GM12878 (cell line): Measurements from ENCODE around the gene RBMS1. TPM values are rescaled to one million over a fixed set of nuclear protein-coding genes. Genes with fewer than 3 reads are reported as not detected.

Experiments used
- ATAC-seq: fragments of 200-7000 bp; cut with Tn5 transposase; 3 replicates; pipeline ENCODE4 v1.9.1; 2020; ENCODE audit warnings: mild to moderate bottlenecking, moderate library complexity
- BruUV-seq: library from RNA; stranded (reverse); fragments of 400-500 nt; replicated peaks from 2 replicates; lab custom pipeline; 2021; lab: Mats Ljungman, UMichigan
- CTCF ChIA-PET: fragments of 300-600 bp; sonication (Branson Sonifier 250); formaldehyde crosslinking; extraction: SDS; loops from one replicate; lab custom pipeline; 2021; ENCODE audit warnings: inconsistent platforms; lab: Yijun Ruan, JAX
- POLR2A ChIA-PET: fragments of 350-600 bp; formaldehyde crosslinking; extraction: SDS; loops from one replicate; lab custom pipeline; 2021; ENCODE audit warnings: inconsistent platforms; lab: Charles Lee
- RAD21 ChIA-PET: fragments of 300-600 bp; sonication (Branson Sonifier 250); formaldehyde crosslinking; loops from one replicate; lab custom pipeline; 2023; ENCODE audit warnings: antibody characterized with exemption; ENCODE audit not compliant: unreplicated experiment; lab: Charles Lee
- SMC1A ChIA-PET: fragments of 300-600 bp; sonication (Branson Sonifier 250); formaldehyde crosslinking; loops from one replicate; lab custom pipeline; 2023; ENCODE audit not compliant: unreplicated experiment, uncharacterized antibody; lab: Charles Lee
- DNase-seq: peaks from one replicate; pipeline ENCODE4 v3.0.0-alpha.2; 2011; ENCODE audit warnings: low read depth, low spot score
- FAIRE-seq: peaks from 3 replicates; lab custom pipeline; 2011; peaks lifted over from hg19 to GRCh38; lab: Jason Lieb, UNC
- H2AFZ ChIP-seq: 2 replicates; pipeline ENCODE4 v1.6.0; 2011; ENCODE audit warnings: low read depth, low read length, control low read depth; ENCODE audit not compliant: control insufficient read depth
- H3K27ac ChIP-seq: 2 replicates; pipeline ENCODE4 v1.5.1; 2011; ENCODE audit warnings: control low read depth; ENCODE audit not compliant: control insufficient read depth, insufficient read depth
- H3K27me3 ChIP-seq, 2 experiments: replicated peaks in 1 of 2; 2 replicates each; pipeline versions ENCODE4 v1.6.0 to v1.6.1; 2011; ENCODE audit warnings: low read length in 1 of 2; ENCODE audit not compliant: control insufficient read depth in 2 of 2, insufficient read depth in 2 of 2
- H3K36me3 ChIP-seq, 2 experiments: 2 replicates each; pipeline ENCODE4 v1.5.1; 2011; ENCODE audit warnings: low read length in 1 of 2; ENCODE audit not compliant: control insufficient read depth in 2 of 2, insufficient read depth in 2 of 2
- H3K4me1 ChIP-seq: 2 replicates; pipeline ENCODE4 v1.6.1; 2011; ENCODE audit warnings: mild to moderate bottlenecking, low read length, moderate library complexity, mixed read lengths; ENCODE audit not compliant: control insufficient read depth, insufficient read depth
- H3K4me2 ChIP-seq: 2 replicates; pipeline ENCODE4 v1.6.0; 2011; ENCODE audit warnings: control low read depth; ENCODE audit not compliant: control insufficient read depth, insufficient read depth
- H3K4me3 ChIP-seq: fragments of 200-600 bp; sonication (generic); 2 replicates; pipeline ENCODE4 v1.5.1; 2016
- H3K79me2 ChIP-seq: 2 replicates; pipeline ENCODE4 v1.6.0; 2011; ENCODE audit warnings: low read length; ENCODE audit not compliant: control insufficient read depth, insufficient read depth
- H3K9ac ChIP-seq: 2 replicates; pipeline ENCODE4 v1.8.0; 2011; ENCODE audit warnings: low read length, control low read depth, mixed read lengths; ENCODE audit not compliant: control insufficient read depth, insufficient read depth
- H3K9me3 ChIP-seq: replicated peaks from 3 replicates; pipeline ENCODE4 v1.5.1; 2011; ENCODE audit warnings: mild to moderate bottlenecking, low read length; ENCODE audit not compliant: control insufficient read depth, insufficient read depth
- H4K20me1 ChIP-seq: 2 replicates; pipeline ENCODE4 v1.6.0; 2011; ENCODE audit not compliant: control insufficient read depth, insufficient read depth
- CBX5 ChIP-seq: sonication (generic); IDR thresholded peaks from 2 replicates; pipeline ENCODE4 v1.6.1; 2016; ENCODE audit warnings: low read depth, moderate library complexity, mild to moderate bottlenecking, inconsistent platforms
- GATAD2B ChIP-seq: fragments of 450-650 bp; conservative IDR thresholded peaks from 2 replicates; pipeline ENCODE4 v1.6.1; 2017; ENCODE audit warnings: low read depth, mild to moderate bottlenecking, moderate library complexity
- JUND ChIP-seq: IDR thresholded peaks from 2 replicates; pipeline ENCODE4 v1.6.1; 2012; ENCODE audit warnings: low read depth, mild to moderate bottlenecking, low read length, improper control_type of control experiment, moderate library complexity
- KLF5 ChIP-seq: fragments of 450-650 bp; IDR thresholded peaks from 2 replicates; pipeline ENCODE4 v1.6.1; 2014; ENCODE audit warnings: mild to moderate bottlenecking; ENCODE audit not compliant: partially characterized antibody
- NR2C1 ChIP-seq: fragments of 450-650 bp; IDR thresholded peaks from 2 replicates; pipeline ENCODE4 v1.6.1; 2017; ENCODE audit warnings: antibody characterized with exemption, mild to moderate bottlenecking, moderate library complexity
- PRDM15 ChIP-seq: fragments of 450-650 bp; formaldehyde crosslinking; IDR thresholded peaks from 2 replicates; pipeline ENCODE4 v1.4.0; 2020; ENCODE audit warnings: mild to moderate bottlenecking, moderate library complexity
- RAD21 ChIP-seq: IDR thresholded peaks from 2 replicates; pipeline ENCODE4 v1.6.1; 2011; ENCODE audit warnings: mild to moderate bottlenecking, low read depth, low read length, moderate library complexity; ENCODE audit not compliant: insufficient read depth
- RELA ChIP-seq: fragments of 450-650 bp; IDR thresholded peaks from 2 replicates; pipeline ENCODE4 v1.8.0; 2014; ENCODE audit warnings: borderline replicate concordance; ENCODE audit not compliant: partially characterized antibody
- SIN3A ChIP-seq: IDR thresholded peaks from 2 replicates; pipeline ENCODE4 v1.6.1; 2012; ENCODE audit warnings: low read depth, low read length, improper control_type of control experiment
- SMAD1 ChIP-seq: fragments of 450-650 bp; IDR thresholded peaks from 2 replicates; pipeline ENCODE4 v1.6.1; 2018; ENCODE audit warnings: mild to moderate bottlenecking, low read depth; ENCODE audit not compliant: partially characterized antibody
- STAT1 ChIP-seq: fragments of 450-650 bp; conservative IDR thresholded peaks from 2 replicates; pipeline ENCODE4 v1.6.1; 2014; ENCODE audit warnings: antibody characterized with exemption, mild to moderate bottlenecking
- SUPT20H ChIP-seq: IDR thresholded peaks from 2 replicates; pipeline ENCODE4 v1.6.1; 2011; ENCODE audit warnings: low read depth, mild to moderate bottlenecking, low read length, moderate library complexity, borderline replicate concordance; ENCODE audit not compliant: control insufficient read depth
- TAF1 ChIP-seq: IDR thresholded peaks from 2 replicates; pipeline ENCODE4 v1.6.1; 2011; ENCODE audit warnings: mild to moderate bottlenecking, low read depth, low read length, borderline replicate concordance
- ZNF217 ChIP-seq: fragments of 450-650 bp; IDR thresholded peaks from 2 replicates; pipeline ENCODE4 v1.6.1; 2017; ENCODE audit warnings: antibody characterized with exemption, mild to moderate bottlenecking
- WGBS: methylation state at CpG from one replicate; pipeline ENCODE4 v1.1.6; 2016; ENCODE audit warnings: low lambda C conversion rate; ENCODE audit not compliant: insufficient replicate concordance, insufficient coverage; ENCODE audit errors: missing lambda C conversion rate; 5-methylcytosine and 5-hydroxymethylcytosine counted together
- in situ Hi-C: fragments of 300-500 bp; cut with MboI; formaldehyde crosslinking; loops from 9 replicates; pipeline ENCODE4 v1.14.3; 2018; ENCODE audit warnings: mixed read lengths
- intact Hi-C: fragments of 100-400 bp; cut with micrococcal nuclease; formaldehyde crosslinking; loops from one replicate; pipeline ENCODE4 v1.14.2; 2022; ENCODE audit not compliant: unreplicated experiment
- polyA plus RNA-seq, 11 experiments: library from polyadenylated mRNA; depleted of rRNA in 4 of 11; unstranded in 6 of 11; stranded (reverse) in 5 of 11; fragments of >200 nt; fragmentation: Nextera tagmentation in 4 of 11; fragmentation: Illumina TruSeq in 1 of 11; extraction: Ambion mirVana in 4 of 11; extraction: Trizol in 1 of 11; gene quantifications; 1 replicate in 1 of 11; 2 replicates in 10 of 11; pipeline versions ENCODE4 v1.2.1 to v1.2.3, GENCODE V29; 2011 to 2016; ENCODE audit warnings: inconsistent platforms in 2 of 11, missing spikeins in 2 of 11, low read depth in 1 of 11
- total RNA-seq, 4 experiments: library from RNA; depleted of rRNA in 3 of 4; stranded (reverse); fragments of >200 nt in 3 of 4; fragmentation: Illumina TruSeq in 1 of 4; extraction: Trizol in 1 of 4; gene quantifications; 2 replicates each; pipeline versions ENCODE4 v1.2.1 to v1.2.3, GENCODE V29; 2013 to 2021
- TF ChIP-seq, protein P1 (sequence below): fragments of 450-650 bp; IDR thresholded peaks from 2 replicates; pipeline ENCODE4 v1.6.1; 2018; ENCODE audit warnings: mild to moderate bottlenecking, low read depth, moderate library complexity; ENCODE audit not compliant: partially characterized antibody
- TF ChIP-seq, protein P2 (sequence below): fragments of 450-650 bp; IDR thresholded peaks from 2 replicates; pipeline ENCODE4 v1.6.1; 2017; ENCODE audit warnings: mild to moderate bottlenecking, low read depth, inconsistent platforms; ENCODE audit not compliant: poor library complexity, severe bottlenecking

RBMS1 gene
- total and polyA plus RNA-seq, 10 of the 15 experiments (the other 5 are each of a cell fraction or from before 2014, with no cell fraction given): 0.04 to 0.31 (median 0.17) TPM; not detected in 1

GRCh38 chr2:160258492-160258805 is 235.2 kb downstream of the RBMS1 start:
- Histone ChIP-seq H3K36me3 (no peaks in the 10 kb centered on the region), H3K4me1 (no peaks in the 10 kb centered on the region), H2AFZ (no peak overlapping the region), H3K4me2 (no peak overlapping the region), H4K20me1 (no peaks in the 10 kb centered on the region), H3K4me3 (no peak overlapping the region), H3K27me3 (no peaks in the 10 kb centered on the region; a peak in 1 of 4 replicates), H3K9ac (no peak overlapping the region), H3K79me2 (no peaks in the 10 kb centered on the region), H3K27ac (no peak overlapping the region), H3K9me3 (no peaks in the 10 kb centered on the region)
- no peak for FAIRE-seq
- ATAC-seq: no peak
- DNase-seq: no peak
- POLR2A ChIA-PET: no interaction called here
- SMC1A ChIA-PET: no interaction called here
- intact Hi-C loops (no loop called here), in situ Hi-C loops (no loop called here)
- RAD21 ChIA-PET: no interaction called here
- 0% methylated on average over 2 of the region's 2 CpGs for WGBS
- TF ChIP-seq SMAD1 (no peak), CBX5 (no peak), STAT1 (no peak), SIN3A (no peak), RAD21 (no peak), ZNF217 (no peak), RELA (no peak), JUND (no peak), NR2C1 (no peak), TAF1 (no peak), KLF5 (no peak), SUPT20H (no peak), GATAD2B (no peak), PRDM15 (CRISPR knock-in tag) (no peak)
- TF ChIP-seq, protein P1, sequence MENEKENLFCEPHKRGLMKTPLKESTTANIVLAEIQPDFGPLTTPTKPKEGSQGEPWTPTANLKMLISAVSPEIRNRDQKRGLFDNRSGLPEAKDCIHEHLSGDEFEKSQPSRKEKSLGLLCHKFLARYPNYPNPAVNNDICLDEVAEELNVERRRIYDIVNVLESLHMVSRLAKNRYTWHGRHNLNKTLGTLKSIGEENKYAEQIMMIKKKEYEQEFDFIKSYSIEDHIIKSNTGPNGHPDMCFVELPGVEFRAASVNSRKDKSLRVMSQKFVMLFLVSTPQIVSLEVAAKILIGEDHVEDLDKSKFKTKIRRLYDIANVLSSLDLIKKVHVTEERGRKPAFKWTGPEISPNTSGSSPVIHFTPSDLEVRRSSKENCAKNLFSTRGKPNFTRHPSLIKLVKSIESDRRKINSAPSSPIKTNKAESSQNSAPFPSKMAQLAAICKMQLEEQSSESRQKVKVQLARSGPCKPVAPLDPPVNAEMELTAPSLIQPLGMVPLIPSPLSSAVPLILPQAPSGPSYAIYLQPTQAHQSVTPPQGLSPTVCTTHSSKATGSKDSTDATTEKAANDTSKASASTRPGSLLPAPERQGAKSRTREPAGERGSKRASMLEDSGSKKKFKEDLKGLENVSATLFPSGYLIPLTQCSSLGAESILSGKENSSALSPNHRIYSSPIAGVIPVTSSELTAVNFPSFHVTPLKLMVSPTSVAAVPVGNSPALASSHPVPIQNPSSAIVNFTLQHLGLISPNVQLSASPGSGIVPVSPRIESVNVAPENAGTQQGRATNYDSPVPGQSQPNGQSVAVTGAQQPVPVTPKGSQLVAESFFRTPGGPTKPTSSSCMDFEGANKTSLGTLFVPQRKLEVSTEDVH: no peak
- TF ChIP-seq, protein P2, sequence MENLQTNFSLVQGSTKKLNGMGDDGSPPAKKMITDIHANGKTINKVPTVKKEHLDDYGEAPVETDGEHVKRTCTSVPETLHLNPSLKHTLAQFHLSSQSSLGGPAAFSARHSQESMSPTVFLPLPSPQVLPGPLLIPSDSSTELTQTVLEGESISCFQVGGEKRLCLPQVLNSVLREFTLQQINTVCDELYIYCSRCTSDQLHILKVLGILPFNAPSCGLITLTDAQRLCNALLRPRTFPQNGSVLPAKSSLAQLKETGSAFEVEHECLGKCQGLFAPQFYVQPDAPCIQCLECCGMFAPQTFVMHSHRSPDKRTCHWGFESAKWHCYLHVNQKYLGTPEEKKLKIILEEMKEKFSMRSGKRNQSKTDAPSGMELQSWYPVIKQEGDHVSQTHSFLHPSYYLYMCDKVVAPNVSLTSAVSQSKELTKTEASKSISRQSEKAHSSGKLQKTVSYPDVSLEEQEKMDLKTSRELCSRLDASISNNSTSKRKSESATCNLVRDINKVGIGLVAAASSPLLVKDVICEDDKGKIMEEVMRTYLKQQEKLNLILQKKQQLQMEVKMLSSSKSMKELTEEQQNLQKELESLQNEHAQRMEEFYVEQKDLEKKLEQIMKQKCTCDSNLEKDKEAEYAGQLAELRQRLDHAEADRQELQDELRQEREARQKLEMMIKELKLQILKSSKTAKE: no peak
- no TSS peak for BruUV-seq
- CTCF ChIA-PET: interaction anchor here (1.7 kb wide), 1 partner anchor 149 kb away, joined by 4 read pairs; no protein-coding TSS in a partner anchor
